Measurements from ENCODE around the gene TUBA1B.

TUBA1B gene

GRCh38 chr12:49089821-49090773 lies 41.1 kb downstream of the TUBA1B start:
- H3K4me3 ChIP-seq (ENCODE audit: extremely low read depth, insufficient read depth, low read length, poor library complexity, severe bottlenecking) = peak overlapping the region; percentile 26
- H3K4me1 ChIP-seq (ENCODE audit: control insufficient read depth, insufficient read depth, low read length, poor library complexity, severe bottlenecking) = peaks cover 25% of the 10 kb centered on the region
- no peaks in the 10 kb centered on the region for H3K36me3 ChIP-seq (ENCODE audit: control insufficient read depth, insufficient read depth, low read length)
- 7 to 8% methylated on average over 75 to 82 of the region's 88 CpGs for WGBS, 2 experiments (ENCODE audit: insufficient coverage in 2 of 2)
- no peaks in the 10 kb centered on the region for H3K9me3 ChIP-seq (ENCODE audit: control insufficient read depth, low read length)
- H3K27ac ChIP-seq (ENCODE audit: low read depth, low read length, severe bottlenecking) = no peak overlapping the region

DNA sequence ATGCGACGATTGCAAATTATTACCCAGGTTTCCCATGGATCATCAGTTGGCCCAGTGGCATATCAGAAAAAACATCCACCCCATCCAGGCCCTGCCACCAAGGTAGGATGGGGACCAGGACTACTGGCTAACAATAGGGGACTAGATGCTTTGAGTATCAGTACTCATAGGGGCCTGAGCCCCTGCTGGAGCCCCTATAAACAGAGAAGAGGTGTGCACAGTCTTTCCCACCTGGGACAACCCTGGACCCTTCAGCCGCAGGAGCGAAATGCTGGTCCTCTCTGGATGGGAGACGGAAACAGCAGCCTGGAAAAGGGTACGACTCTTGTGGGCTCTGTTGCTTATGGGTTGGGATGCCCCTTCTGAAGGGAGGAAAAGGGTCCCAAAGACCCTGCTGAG lies 42.3 kb downstream of the TUBA1B start:
- Histone ChIP-seq H3K36me3 (ENCODE audit: control insufficient read depth, insufficient read depth, low read length) (no peaks in the 10 kb centered on the region), H3K27ac (ENCODE audit: low read depth, low read length, severe bottlenecking) (no peak overlapping the region), H3K4me3 (ENCODE audit: extremely low read depth, insufficient read depth, low read length, poor library complexity, severe bottlenecking) (no peak overlapping the region), H3K9me3 (ENCODE audit: control insufficient read depth, low read length) (peaks cover 4% of the 10 kb centered on the region), H3K4me1 (ENCODE audit: control insufficient read depth, insufficient read depth, low read length, poor library complexity, severe bottlenecking) (peaks cover 19% of the 10 kb centered on the region)
- WGBS, 2 experiments (ENCODE audit: insufficient coverage in 2 of 2) = 57 to 72% methylated on average over 2 to 5 of the region's 6 CpGs

DNA sequence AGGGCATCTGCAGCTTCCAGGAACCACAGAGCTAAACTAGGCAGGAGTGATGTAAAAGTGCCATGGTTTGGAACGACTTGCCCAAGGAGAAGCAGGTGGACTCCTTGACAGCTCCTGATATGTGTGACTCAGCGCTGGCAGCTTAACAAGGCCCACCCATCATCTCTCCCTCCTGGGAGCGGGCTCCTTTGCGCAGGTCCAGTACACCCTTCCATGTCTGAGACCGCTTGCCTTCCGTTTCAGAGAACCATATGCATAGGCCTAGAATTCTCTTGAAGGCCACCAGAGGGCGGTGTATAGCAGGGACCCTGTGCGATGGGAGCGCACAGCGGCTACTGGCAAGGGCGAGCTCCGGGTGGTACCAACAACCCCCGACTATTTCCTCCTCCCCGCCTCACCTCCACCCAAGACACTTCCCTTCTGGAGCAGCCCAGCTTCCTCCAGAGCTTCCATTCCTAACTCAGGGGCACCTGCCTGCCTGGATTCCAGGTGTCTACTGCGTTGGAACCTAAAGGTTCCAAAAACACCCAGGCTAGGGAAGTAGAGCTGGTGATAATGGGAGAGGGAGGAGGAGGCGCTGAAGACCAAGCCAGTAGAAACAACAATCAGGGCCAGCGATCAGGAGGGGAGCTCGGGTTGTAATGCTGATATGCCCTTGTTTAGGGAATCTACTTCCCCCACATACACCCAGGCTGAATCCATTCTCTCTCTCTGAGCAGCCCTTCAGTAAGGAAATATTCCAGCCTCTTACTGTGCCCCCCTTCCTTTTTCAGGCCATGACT lies 42.9 kb downstream of the TUBA1B start:
- Histone ChIP-seq H3K27ac (ENCODE audit: low read depth, low read length, severe bottlenecking) (no peak overlapping the region), H3K4me3 (ENCODE audit: extremely low read depth, insufficient read depth, low read length, poor library complexity, severe bottlenecking) (no peak overlapping the region), H3K4me1 (ENCODE audit: control insufficient read depth, insufficient read depth, low read length, poor library complexity, severe bottlenecking) (peaks cover 13% of the 10 kb centered on the region), H3K9me3 (ENCODE audit: control insufficient read depth, low read length) (peaks cover 4% of the 10 kb centered on the region), H3K36me3 (ENCODE audit: control insufficient read depth, insufficient read depth, low read length) (no peaks in the 10 kb centered on the region)
- 0 to 1% methylated on average over 13 of the region's 18 CpGs for WGBS, 2 experiments (ENCODE audit: insufficient coverage in 2 of 2)

- peaks cover 2% of the 10 kb centered on the region for H3K4me1 ChIP-seq (ENCODE audit: control insufficient read depth, insufficient read depth, low read length, poor library complexity, severe bottlenecking)
- H3K36me3 ChIP-seq (ENCODE audit: control insufficient read depth, insufficient read depth, low read length) = no peaks in the 10 kb centered on the region
- no peak overlapping the region for H3K27ac ChIP-seq (ENCODE audit: low read depth, low read length, severe bottlenecking)
- 93 to 100% methylated on average over 1 to 2 of the region's 3 CpGs for WGBS, 2 experiments (ENCODE audit: insufficient coverage in 2 of 2)
- H3K9me3 ChIP-seq (ENCODE audit: control insufficient read depth, low read length) = peaks cover 4% of the 10 kb centered on the region
- H3K4me3 ChIP-seq (ENCODE audit: extremely low read depth, insufficient read depth, low read length, poor library complexity, severe bottlenecking) = no peak overlapping the region
Measured at GRCh38 chr12:49086116-49086515, 45.1 kb downstream of the TUBA1B start.

DNA sequence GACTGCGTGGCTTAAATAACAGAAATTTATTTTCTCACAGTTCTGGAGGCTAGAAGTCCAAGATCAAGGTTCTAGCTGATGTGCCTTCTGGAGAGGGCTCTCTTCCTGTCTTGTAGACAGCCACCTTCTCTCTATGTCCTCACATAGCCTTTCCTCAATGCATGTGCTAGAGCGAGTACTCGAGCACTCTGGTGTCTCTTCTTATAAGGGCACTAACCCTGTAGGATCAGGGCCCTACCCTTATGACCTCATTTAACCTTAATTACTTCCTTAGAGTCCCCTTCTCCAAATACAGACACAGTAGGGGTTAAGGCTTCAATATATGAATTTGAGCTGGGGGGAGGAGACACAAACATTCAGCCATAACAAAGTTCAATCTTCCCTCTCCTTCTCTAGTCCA lies 46.8 kb downstream of the TUBA1B start:
- WGBS, 2 experiments (ENCODE audit: insufficient coverage in 2 of 2) = 100% methylated on average over 2 to 3 of the region's 3 CpGs
- Histone ChIP-seq H3K4me1 (ENCODE audit: control insufficient read depth, insufficient read depth, low read length, poor library complexity, severe bottlenecking) (no peaks in the 10 kb centered on the region), H3K9me3 (ENCODE audit: control insufficient read depth, low read length) (peaks cover 4% of the 10 kb centered on the region), H3K27ac (ENCODE audit: low read depth, low read length, severe bottlenecking) (no peak overlapping the region), H3K4me3 (ENCODE audit: extremely low read depth, insufficient read depth, low read length, poor library complexity, severe bottlenecking) (no peak overlapping the region), H3K36me3 (ENCODE audit: control insufficient read depth, insufficient read depth, low read length) (no peaks in the 10 kb centered on the region)

- H3K4me1 ChIP-seq (ENCODE audit: control insufficient read depth, insufficient read depth, low read length, poor library complexity, severe bottlenecking) = no peaks in the 10 kb centered on the region
- WGBS, 2 experiments (ENCODE audit: insufficient coverage in 2 of 2) = 73 to 100% methylated on average over 1 of the region's 1 CpG
- peaks cover 4% of the 10 kb centered on the region for H3K9me3 ChIP-seq (ENCODE audit: control insufficient read depth, low read length)
- H3K36me3 ChIP-seq (ENCODE audit: control insufficient read depth, insufficient read depth, low read length) = no peaks in the 10 kb centered on the region
- no peak overlapping the region for H3K4me3 ChIP-seq (ENCODE audit: extremely low read depth, insufficient read depth, low read length, poor library complexity, severe bottlenecking)
- no peak overlapping the region for H3K27ac ChIP-seq (ENCODE audit: low read depth, low read length, severe bottlenecking)
Measured at GRCh38 chr12:49079793-49080192, 51.4 kb downstream of the TUBA1B start.

Data from mesodermal cell (in vitro differentiated cells).